ENCODE data around the gene DHRS7.

Gene DHRS7, protein sequence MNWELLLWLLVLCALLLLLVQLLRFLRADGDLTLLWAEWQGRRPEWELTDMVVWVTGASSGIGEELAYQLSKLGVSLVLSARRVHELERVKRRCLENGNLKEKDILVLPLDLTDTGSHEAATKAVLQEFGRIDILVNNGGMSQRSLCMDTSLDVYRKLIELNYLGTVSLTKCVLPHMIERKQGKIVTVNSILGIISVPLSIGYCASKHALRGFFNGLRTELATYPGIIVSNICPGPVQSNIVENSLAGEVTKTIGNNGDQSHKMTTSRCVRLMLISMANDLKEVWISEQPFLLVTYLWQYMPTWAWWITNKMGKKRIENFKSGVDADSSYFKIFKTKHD

DNA sequence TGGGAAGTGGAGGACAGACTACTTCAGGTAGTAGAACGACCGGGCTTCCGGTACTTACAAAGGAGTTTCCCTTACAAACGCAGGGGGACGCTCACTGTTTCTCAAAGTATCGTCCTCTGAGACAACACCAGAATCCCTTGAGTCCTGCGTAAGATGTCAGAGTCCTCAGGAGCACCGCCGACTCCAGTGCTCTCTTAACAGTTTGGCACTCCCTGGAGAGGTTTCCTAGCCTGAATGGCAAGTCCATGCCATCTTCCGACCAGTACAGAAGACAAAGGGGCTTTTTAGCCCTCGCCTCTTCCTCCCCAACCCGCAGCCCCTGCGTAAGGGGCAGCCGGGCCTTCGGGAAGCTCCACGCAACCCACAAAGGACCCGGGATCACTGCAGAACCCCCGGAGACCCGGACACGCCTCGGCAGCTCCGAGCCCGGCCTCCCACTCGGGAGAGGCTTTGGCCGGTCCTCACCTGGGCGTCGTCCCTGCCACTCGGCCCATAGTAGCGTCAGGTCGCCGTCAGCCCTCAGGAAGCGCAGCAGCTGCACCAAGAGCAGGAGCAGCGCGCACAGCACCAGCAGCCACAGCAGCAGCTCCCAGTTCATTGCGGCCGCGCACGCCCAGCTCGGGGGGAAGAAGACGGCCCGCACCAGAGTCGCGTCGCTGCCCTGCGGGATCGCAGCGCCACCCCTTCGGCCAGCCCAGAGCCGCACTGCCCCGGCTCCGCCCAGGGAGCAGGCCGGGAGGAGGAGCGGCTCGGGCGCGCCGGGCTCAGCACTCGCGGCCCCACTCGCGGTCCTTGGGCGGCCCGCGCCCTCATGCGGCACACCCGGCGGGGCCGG lies at the start of gene DHRS7:
TSS of gene DHRS7 (minus strand) at position 687 of the 835 bp plus-strand sequence. CDS start at position 598, 89 bp downstream.
- DNase-seq (ENCODE audit: low spot score), result peak; percentile 66

DNA sequence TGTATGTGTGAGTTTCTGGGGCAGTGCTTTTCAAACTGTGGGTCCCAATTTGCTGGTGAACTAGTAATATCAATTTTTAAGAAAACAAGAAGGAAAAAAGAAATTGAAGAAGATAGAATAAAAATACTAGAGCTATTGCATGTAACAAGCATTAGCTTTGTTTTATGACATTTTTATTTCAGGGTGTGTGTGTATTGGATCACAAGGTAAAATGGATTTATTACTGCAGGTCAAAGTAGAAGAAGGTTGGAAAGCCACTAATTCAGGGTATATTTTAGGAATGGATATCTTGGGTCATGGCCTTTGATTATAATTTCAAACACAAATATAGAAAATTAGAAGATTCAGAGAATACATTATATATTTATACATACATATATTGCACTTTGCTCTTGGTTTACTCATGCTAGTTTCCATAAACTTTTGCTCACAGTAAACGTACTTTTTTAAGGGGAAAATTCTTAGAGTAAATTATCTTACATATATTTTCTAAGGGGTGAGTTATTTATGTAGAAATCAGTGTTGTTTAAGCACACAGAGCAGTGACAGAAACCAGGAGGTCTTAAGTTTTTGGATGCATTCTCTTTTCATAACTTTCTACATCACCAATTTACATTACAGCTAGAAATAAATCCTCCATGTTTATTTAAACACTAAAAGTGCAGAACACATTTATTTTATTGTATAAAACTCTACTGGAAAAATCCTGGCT lies 49.4 kb upstream of the DHRS7 start:
- DNase-seq (ENCODE audit: low spot score), result no peak

DNA sequence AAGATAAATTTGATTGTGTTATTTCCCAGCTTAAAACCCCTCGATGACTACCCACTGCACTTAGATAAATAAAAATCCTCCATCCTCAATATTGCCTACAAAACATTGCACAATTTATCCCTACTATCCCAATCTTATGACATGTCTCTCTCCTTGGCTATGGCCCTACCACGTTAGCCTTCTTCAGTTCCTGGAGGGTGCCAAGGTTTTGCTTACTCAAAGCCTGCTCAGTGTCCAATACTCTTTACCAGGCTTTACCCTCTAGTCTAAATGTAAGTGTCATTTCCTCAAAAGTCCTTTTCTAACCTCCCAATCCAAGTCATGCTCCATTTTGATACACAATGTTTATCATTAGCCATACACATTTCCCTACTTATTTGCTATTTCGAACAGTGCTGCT lies 48.8 kb upstream of the DHRS7 start:
- no peak for DNase-seq (ENCODE audit: low spot score)

DNA sequence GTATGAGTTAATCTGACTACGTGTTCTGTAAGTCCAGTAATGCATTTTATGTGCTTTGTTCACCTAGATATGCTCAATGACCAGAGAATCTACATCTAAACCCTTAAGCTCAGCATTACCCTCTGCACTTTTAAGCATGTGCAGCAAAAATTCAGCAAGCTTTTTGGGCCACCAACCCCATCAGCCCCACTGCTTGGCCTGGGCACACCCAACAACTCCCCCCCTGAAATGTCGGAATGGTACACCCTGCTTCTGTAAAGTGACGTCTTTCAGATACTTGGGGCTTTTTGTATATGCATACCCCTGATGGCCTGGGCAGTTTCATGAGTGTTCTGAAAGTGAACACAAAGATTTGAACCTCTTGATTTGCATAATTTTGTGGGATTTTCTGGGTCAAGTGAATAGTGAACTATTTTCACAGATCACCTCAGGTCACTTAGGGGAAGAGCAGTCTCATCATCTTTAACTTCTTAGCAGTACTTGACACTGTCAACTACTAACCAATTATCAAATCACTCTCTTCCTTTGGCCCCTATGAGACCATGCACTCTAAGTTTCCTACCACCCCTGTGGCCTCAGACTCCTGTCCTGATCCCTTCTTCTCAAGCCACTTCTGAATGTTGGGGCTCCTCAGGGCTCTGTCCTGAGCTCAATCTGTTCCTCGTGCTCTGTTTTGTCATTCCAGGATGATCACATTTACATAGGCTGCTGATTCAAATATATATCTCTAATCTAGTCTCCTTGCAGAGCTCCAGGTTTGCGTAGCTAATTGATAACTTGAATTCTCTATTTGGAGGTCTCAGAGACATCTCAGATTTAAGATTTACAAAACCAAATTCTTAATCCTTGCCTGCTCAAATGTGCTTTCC lies 47.5 kb upstream of the DHRS7 start:
- DNase-seq (ENCODE audit: low spot score), result no peak

DNA sequence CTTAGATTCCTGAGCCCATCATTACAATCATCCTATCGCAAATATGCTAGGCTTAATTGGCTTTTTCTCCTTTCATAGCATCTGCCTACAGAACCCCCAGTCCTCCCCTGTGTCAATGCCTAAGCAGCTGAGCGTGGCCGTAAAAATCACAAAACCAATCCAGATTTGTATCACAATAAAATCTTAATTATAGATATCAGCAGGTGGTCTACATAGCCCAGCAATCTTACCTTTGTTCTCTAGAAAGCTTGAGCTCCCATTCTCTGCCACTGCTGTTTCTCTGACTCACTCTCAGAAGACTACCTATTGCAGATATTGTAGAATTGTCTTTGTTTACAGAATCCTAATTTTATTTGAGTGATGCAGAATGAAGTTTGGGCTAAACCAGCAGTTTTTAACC lies 46.0 kb upstream of the DHRS7 start:
- DNase-seq (ENCODE audit: low spot score), result no peak

DNA sequence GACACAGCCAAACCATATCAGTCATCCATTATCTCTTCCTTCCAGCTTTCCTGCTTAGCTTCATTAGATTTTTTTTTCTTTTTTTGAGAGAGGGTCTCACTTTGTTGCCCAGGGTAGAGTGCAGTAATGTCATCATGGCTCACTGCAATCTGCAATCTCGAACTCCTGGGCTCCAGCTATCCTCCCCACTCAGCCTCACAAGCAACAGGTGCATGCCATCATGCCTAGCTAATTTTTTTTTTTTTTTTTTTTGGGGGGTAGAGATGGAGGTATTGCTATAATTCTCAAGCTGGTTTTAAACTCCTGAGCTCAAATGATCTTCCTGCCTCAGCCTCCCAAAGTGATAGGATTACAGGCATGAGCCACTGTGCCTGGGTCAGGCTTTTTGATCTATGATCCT lies 45.5 kb upstream of the DHRS7 start:
- DNase-seq (ENCODE audit: low spot score), result no peak

DNA sequence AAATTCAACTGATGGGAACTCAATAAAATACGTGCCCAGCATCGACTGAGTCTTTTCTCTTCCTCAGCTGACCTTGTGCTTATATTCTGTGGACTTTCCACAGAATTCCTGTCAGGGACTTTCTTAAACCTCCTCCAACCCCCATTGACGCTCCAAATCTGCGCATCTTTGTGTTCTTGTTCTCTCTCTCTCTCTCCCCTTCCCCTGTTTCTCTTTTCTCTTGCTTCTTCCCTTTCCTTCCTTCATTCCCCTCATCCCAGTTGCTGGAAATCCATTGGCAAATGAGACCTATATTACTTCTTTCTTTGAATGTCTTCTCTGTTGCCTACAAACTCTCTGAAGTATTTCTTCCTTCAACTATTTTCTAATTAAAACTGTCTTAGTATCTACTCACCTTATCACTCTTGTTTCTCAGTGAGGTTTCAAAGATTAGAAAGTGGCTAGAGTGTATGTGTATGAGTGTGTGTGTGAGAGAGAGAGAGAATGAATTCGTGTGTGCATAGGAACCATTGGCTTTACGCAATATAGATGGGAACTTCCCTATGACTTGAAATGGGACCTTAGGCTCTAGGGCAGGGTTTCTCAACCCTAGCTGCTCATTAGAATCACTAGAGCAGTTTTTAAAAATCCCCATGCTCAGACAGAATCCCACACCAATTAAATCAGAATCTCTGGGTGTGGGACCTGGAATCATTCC lies 41.8 kb upstream of the DHRS7 start:
- DNase-seq (ENCODE audit: low spot score), result no peak

DNA sequence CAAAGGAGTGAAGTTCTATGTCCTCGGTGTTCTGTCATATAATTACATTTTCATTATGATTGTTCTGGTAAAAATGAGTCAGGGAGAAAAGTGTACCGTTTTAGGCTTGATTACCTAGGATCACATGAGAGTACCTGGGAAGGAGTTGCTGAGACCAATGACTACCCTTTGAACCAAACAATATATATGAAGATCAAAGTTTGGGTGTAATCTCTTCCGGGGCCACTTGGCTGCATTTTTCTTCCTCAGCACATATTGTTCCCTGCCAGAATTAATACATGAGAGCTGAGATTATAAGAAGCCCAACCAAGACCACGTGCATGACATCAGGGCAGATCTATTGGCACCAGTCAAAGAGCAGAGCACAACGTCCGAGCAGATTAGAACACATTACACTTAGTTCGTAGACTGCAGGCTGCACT lies 41.1 kb upstream of the DHRS7 start:
- no peak for DNase-seq (ENCODE audit: low spot score)

DNA sequence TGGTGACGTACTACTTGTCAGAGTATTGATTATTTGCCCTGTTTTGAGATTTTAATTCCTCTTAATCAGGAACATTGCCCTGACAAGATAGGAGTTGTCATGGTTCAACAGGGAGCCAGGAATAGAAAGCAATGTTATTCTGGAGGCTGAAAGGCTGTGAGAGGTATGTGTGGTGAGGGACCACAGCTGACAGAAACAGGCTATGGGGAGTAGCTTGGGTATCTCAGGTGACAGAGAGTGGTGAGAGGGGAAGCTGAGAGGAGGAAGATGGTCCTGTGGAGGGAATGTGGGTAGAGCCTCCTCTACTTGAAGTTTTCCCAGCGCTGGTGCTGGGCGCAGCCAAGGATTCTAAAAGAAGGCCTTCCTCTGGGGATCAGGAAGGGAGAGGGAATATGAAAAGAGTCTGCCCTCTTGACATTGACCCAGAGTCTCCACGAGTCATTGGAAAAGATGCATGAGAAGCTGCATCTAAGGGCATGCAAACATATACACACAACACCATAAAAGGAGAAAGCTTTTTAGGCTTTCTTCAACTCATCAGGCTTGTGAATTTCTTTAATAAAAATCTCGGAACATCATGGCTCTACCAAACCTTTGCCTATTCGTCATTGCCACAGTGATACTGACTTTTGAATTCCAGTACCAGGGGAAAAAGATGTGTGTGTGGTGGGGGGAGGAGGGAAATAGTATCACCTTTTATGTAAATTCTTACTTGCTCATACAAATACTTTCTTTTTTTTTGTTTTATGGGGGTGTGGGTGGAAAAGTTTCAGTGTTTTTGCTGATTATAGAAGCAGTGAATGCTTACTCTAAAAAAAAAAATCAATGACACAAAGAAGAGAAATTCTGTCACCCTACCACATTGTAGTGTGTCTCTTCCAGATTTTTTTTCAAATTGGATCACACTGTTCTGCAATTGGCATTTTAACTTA lies 39.9 kb upstream of the DHRS7 start:
- no peak for DNase-seq (ENCODE audit: low spot score)

DNA sequence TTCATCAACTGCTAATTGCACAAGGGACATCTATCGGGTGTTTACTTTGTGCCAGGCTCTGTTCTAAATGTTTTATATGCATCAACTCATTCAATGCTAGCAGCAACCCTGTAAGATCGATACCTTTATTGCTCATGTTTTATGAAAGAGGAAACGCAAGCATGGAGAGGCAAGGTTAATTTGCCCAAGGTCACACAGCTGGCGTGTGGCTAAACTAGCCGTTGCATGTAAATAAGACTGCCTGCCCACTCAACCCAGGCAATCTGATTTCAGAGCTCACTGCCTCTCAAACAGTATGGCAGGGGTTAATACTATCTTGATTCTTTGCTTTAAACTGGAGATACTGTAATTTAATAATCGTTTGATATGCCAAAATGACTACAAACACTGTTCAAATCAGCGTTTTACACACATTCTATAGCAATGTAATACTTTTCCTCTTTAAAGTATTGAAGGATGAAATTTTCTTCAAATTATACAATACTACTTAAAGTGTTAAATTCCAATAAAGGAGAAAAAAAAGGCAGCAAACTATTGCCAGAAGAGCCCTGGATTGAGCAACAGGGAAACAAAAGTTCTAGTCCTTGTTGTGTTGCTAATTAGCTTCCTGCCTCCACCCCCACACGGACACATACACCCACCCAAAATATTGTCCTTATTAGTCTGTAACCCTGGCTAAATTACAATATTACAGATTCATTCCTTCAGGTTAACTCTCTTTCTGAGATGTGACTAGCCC lies 39.1 kb upstream of the DHRS7 start:
- no peak for DNase-seq (ENCODE audit: low spot score)

DNA sequence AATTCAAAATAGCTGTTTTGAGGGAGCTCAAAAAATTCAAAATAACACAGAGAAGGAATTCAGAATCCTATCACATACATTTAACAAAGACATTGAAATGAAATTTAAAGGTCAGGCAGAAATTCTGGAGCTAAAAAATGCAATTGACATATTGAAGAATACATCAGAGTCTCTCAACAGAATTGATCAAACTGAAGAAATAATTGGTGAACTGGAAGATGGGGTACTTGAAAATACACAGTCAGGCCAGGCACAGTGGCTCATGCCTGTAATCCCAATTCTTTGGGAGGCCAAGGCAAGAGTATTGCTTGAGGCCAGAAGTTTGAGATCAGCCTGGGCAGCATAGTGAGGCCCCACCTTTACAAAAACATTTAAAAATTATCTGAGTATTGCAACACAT lies 34.1 kb upstream of the DHRS7 start:
- DNase-seq (ENCODE audit: low spot score), result no peak

DNA sequence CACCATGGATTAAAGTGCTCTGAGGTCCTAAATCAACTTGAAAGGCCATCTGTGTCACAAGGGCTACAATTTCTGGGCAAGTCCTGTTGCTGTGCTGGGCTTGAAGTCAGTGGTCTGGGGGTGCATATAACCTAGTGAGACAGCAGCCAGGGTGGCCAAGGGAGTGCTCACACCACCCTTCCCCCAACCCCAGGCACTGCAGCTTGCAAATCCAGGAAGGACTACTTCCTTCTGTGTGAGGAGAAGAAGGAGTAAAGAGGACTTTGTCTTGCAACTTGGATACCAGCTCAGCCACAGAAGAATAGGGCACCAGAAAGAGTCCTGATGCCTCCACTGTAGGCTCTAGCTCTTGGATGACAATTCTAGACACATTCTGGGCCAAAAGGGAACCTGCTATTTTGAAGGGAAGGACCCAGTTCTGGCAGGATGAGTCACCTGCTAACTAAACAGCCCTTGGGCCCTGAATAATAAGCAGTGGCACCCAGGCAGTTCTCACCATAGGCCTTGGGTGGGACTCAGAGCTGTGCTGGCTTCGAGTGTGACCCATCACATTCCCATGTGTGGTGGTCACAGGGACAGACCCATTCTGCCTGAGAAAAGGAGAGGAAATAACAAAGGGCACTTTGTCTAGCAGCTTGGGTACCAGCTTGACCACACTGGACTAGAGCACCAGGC lies 32.6 kb upstream of the DHRS7 start:
- DNase-seq (ENCODE audit: low spot score), result no peak

DNA sequence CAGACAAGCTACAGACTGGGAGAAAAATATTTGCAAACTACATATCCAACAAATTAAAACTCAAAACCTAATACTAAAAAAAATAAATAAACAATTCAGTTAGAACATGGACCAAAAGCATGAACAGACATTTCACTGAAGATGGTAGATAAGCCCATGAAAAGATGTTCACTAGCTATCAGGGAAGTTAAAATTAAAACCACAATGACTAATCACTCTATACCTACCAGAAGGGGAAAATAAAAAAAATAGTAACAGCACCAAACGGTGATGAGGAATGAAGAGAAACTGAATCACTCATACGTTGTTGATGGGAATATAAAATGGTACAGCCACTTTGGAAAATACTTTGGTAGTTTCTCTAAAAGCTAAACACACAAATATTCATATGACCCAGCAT lies 31.1 kb upstream of the DHRS7 start:
- DNase-seq (ENCODE audit: low spot score), result no peak

DNA sequence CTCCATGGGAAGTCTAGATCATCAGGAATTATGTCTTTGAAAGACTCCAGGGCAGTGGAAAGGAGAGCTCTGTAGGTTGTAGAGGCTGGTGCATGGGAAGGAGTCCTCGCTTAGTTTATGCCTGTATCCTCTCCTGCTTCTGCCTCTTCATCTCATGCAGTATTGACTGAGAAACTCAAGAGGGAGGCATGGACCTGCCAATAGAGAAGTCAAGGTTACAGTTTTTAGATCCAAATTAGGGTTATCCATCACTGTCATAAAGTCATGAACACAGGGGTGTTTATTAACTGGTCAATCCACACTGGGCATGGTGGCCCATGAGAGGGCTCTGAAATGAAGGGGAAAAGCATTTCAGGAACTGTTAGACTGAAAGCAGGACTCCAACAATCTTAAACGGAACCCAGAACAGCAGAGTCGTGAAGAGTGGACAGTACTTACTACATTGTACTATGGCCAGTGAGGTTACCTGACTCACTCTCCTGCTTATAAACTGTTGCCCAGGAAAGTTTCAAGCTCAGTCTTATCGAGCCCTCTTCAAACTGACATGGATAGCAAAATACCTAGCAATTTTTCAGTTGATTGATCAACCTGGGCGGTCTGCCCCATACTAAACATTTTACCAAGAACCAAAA lies 30.1 kb upstream of the DHRS7 start:
- DNase-seq (ENCODE audit: low spot score), result peak; percentile 14

DNA sequence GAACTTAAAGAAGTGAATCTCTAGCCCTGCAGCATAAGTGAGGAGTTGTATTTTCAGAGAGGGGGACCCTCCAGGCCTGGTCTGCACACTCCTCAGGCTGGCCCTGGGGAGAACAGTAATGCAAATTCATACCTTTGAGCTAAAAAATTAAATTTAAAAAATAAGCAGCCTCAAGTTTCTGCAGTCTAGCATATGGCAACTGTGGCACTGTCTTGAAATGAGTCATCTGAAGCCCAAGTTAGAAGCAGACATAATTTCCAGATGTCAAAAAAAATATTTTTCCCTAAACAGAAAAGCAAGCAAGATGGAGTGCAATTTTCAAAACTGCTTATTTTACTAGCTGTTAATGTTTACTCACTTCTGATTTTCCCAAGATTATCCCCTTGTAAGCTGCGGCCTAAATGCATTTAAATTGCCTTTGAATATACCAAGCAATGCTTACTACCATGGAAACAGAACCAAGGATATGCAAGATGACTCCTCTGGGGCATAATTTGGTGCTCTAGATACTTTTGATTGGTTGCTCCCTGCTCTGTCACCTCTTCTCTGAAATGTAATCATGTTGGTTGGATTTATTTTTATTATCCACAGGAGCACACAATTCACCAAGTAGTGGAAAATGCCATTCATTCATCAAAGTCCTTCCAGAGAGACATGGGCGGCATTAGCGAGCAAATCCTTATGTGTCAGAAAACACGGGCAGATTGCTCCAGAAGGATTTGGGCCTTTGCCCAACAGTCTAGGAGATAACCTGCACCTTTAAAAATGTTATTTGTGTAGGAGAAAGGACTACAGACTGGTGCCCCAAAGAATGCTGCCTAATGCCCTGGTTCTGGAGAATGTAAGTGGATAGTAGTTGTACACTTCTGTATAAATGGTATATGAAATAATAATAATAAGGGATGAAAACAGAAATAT lies 25.0 kb upstream of the DHRS7 start:
- DNase-seq (ENCODE audit: low spot score), result no peak

DNA sequence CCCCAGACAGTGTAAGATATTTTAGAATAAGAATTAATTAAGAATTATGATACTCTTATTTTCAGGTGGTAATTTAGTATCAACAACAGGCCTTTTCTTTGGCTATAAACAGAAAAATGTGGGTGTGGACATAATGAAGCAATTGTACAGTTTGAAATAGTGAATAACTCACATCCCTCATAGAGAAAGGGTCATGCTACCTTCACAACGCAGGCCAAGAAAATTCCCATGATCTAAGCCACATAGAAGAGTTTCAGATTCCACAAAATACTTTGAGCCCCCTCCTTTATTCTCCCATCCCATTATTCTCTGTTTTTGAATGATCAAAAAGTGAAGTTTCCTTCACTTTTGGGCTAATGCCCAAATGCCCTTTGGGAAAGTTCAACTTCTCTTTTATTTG lies 23.5 kb upstream of the DHRS7 start:
- no peak for DNase-seq (ENCODE audit: low spot score)

DNA sequence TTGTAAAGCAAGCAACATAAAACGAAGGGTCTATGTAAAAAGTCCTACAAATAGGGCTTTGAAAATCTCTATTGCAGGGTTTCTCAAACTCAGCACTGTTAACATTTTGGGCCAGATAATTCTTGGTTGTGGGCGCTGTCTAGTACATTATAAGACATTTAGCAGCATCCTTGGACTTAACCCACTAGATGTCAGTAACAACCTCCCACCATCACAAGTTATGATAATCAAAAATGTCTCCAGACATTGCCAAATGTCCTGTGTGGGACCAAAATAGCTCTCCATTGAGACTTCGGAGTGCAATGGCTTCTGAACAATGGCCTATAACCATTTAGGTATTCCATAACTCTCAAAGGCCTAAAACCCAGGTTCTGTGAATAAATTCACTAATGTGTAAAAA lies 22.9 kb upstream of the DHRS7 start:
- no peak for DNase-seq (ENCODE audit: low spot score)
